ENCODE measurements around the gene MRPL21.

DNA sequence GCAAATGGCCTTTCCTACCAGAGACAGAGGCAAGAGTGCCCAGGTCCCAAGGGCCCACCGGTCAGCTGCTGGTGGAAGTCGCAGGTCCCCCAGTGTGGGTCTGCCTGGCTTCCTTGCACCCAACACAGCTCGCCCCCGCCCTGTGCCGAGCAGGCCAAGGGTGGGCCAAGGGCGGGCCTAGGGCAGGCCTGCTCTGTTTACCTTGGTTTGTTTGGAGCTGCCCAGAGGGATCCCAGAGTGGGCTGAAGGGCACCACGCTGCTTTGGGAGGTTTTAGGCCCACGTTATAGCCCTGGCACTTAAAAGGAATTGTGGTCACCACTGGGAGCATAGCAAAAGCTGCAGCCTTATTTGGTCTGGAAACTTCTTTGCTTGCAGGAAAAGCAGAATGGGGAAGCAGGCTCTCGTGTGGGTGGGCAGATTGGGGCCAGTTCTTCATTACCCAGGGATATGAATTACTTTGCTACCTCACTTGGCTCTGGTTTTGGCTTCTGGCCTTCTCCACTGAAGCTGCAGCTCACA, 39.2 kb upstream of the MRPL21 start:
- no peak for TF ChIP-seq KLF16 (CRISPR knock-in tag; IDR thresholded peaks at IDR 0.05)
- no peak for TF ChIP-seq ZNF3 (CRISPR knock-in tag; IDR thresholded peaks at IDR 0.05)
- TF ChIP-seq EP300 (IDR thresholded peaks at IDR 0.05; ENCODE audit: low read depth in 2 of 2, low read length in 2 of 2): no peak
- no peak for TF ChIP-seq EP300 (CRISPR knock-in tag; IDR thresholded peaks at IDR 0.05; ENCODE audit: borderline replicate concordance)
- TF ChIP-seq, protein P1, sequence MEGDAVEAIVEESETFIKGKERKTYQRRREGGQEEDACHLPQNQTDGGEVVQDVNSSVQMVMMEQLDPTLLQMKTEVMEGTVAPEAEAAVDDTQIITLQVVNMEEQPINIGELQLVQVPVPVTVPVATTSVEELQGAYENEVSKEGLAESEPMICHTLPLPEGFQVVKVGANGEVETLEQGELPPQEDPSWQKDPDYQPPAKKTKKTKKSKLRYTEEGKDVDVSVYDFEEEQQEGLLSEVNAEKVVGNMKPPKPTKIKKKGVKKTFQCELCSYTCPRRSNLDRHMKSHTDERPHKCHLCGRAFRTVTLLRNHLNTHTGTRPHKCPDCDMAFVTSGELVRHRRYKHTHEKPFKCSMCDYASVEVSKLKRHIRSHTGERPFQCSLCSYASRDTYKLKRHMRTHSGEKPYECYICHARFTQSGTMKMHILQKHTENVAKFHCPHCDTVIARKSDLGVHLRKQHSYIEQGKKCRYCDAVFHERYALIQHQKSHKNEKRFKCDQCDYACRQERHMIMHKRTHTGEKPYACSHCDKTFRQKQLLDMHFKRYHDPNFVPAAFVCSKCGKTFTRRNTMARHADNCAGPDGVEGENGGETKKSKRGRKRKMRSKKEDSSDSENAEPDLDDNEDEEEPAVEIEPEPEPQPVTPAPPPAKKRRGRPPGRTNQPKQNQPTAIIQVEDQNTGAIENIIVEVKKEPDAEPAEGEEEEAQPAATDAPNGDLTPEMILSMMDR (CRISPR knock-in tag; IDR thresholded peaks at IDR 0.05): no peak
- TF ChIP-seq, protein P2, sequence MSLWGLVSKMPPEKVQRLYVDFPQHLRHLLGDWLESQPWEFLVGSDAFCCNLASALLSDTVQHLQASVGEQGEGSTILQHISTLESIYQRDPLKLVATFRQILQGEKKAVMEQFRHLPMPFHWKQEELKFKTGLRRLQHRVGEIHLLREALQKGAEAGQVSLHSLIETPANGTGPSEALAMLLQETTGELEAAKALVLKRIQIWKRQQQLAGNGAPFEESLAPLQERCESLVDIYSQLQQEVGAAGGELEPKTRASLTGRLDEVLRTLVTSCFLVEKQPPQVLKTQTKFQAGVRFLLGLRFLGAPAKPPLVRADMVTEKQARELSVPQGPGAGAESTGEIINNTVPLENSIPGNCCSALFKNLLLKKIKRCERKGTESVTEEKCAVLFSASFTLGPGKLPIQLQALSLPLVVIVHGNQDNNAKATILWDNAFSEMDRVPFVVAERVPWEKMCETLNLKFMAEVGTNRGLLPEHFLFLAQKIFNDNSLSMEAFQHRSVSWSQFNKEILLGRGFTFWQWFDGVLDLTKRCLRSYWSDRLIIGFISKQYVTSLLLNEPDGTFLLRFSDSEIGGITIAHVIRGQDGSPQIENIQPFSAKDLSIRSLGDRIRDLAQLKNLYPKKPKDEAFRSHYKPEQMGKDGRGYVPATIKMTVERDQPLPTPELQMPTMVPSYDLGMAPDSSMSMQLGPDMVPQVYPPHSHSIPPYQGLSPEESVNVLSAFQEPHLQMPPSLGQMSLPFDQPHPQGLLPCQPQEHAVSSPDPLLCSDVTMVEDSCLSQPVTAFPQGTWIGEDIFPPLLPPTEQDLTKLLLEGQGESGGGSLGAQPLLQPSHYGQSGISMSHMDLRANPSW (CRISPR knock-in tag; IDR thresholded peaks at IDR 0.05; ENCODE audit: borderline replicate concordance): no peak
- no peak for TF ChIP-seq SNRNP70 (IDR thresholded peaks at IDR 0.05; ENCODE audit: low read depth, low read length)
- TF ChIP-seq SMAD1 (CRISPR knock-in tag; IDR thresholded peaks at IDR 0.05; ENCODE audit: borderline replicate concordance, low read depth): no peak
- TF ChIP-seq POLR2A (IDR thresholded peaks at IDR 0.05; ENCODE audit: insufficient read depth in 1 of 2, low read depth in 2 of 2, low read length in 2 of 2): no peak
- TF ChIP-seq MEF2D (CRISPR knock-in tag; IDR thresholded peaks at IDR 0.05): no peak
- no peak for TF ChIP-seq HDAC6 (IDR thresholded peaks at IDR 0.05; ENCODE audit: low read depth, low read length)
- no peak for TF ChIP-seq MYC (CRISPR knock-in tag; IDR thresholded peaks at IDR 0.05; ENCODE audit: borderline replicate concordance)
- TF ChIP-seq, protein P3, sequence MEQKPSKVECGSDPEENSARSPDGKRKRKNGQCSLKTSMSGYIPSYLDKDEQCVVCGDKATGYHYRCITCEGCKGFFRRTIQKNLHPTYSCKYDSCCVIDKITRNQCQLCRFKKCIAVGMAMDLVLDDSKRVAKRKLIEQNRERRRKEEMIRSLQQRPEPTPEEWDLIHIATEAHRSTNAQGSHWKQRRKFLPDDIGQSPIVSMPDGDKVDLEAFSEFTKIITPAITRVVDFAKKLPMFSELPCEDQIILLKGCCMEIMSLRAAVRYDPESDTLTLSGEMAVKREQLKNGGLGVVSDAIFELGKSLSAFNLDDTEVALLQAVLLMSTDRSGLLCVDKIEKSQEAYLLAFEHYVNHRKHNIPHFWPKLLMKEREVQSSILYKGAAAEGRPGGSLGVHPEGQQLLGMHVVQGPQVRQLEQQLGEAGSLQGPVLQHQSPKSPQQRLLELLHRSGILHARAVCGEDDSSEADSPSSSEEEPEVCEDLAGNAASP (CRISPR knock-in tag; IDR thresholded peaks at IDR 0.05; ENCODE audit: borderline replicate concordance): no peak
- TF ChIP-seq SAFB2 (CRISPR knock-in tag; IDR thresholded peaks at IDR 0.05; ENCODE audit: borderline replicate concordance, low read depth): no peak

All from HepG2 (cell line).